CD4-positive, alpha-beta T cell treated with Interleukin-12 subunit alpha and Interleukin-12 subunit beta, for 1 hour (primary cell): ENCODE data around the gene IFT25.

Experiments used
- DNase-seq: peaks from one replicate; pipeline ENCODE4 v3.0.0-alpha.2; 2020

The IFT25 gene

GRCh38 chr1:53927376-53927881, 18.1 kb downstream of the IFT25 start:
- no peak for DNase-seq

- DNase-seq, result no peak
Observed at GRCh38 chr1:53919675-53920066, 25.8 kb downstream of the IFT25 start.

- DNase-seq, result no peak
Observed at GRCh38 chr1:53918343-53918742, 27.2 kb downstream of the IFT25 start.

- DNase-seq, result no peak
Observed at GRCh38 chr1:53913352-53914033, 32.0 kb downstream of the IFT25 start.

- DNase-seq, result no peak
Observed at GRCh38 chr1:53911442-53911841, 34.1 kb downstream of the IFT25 start.

GRCh38 chr1:53909946-53910345, 35.6 kb downstream of the IFT25 start:
- no peak for DNase-seq

- DNase-seq, result no peak
Observed at GRCh38 chr1:53906121-53906520, 39.4 kb downstream of the IFT25 start.

GRCh38 chr1:53905509-53905908, 40.0 kb downstream of the IFT25 start:
- DNase-seq, result no peak

GRCh38 chr1:53902235-53903138, 43.0 kb downstream of the IFT25 start:
- DNase-seq, result no peak

GRCh38 chr1:53899708-53900107, 45.8 kb downstream of the IFT25 start:
- DNase-seq, result no peak

GRCh38 chr1:53899206-53899628, 46.3 kb downstream of the IFT25 start:
- no peak for DNase-seq

- no peak for DNase-seq
Observed at GRCh38 chr1:53896635-53897229, 48.8 kb downstream of the IFT25 start.

- DNase-seq, result no peak
Observed at GRCh38 chr1:53895421-53895820, 50.1 kb downstream of the IFT25 start.

- no peak for DNase-seq
Observed at GRCh38 chr1:53894644-53895043, 50.9 kb downstream of the IFT25 start.

- DNase-seq, result no peak
Observed at GRCh38 chr1:53893999-53894636, 51.4 kb downstream of the IFT25 start, which contains the start of gene DIO1. Gene DIO1, plus strand, starts transcription at chr1:53894187. Its CDS starts 24 bp downstream, at chr1:53894211.

GRCh38 chr1:53892911-53893310, 52.6 kb downstream of the IFT25 start:
- DNase-seq, result no peak

- no peak for DNase-seq
Observed at GRCh38 chr1:53891678-53892077, 53.8 kb downstream of the IFT25 start.

- DNase-seq, result no peak
Observed at GRCh38 chr1:53891018-53891417, 54.5 kb downstream of the IFT25 start.

GRCh38 chr1:53890522-53890941, 55.0 kb downstream of the IFT25 start:
- no peak for DNase-seq

GRCh38 chr1:53889304-53890298, 55.9 kb downstream of the IFT25 start, which contains the start of gene YIPF1:
Gene YIPF1, minus strand, starts transcription at chr1:53889797. Its CDS starts 860 bp downstream, at chr1:53888937.
- peak; percentile 87 for DNase-seq

GRCh38 chr1:53888681-53889080, 56.8 kb downstream of the IFT25 start:
- DNase-seq, result no peak
